Right ventricle myocardium superior (tissue), 1 donor: ENCODE data around the gene PHTF2. TPM values are rescaled to one million over a fixed set of nuclear protein-coding genes. Genes with fewer than 3 reads are reported as not detected.
A peak's percentile ranks its signal among the peaks of the same experiment; 100 is the strongest.
"Not testable (repeated sequence)": the region's sequence is repeated elsewhere in the genome, so short reads cannot be mapped to it uniquely, and the experiment has no call there.

ENCODE experiments used
- ATAC-seq: fragments of 200-7000 bp; cut with Tn5 transposase; one replicate; pipeline ENCODE4 v1.9.1; 2020; ENCODE audit warnings: mild to moderate bottlenecking; ENCODE audit not compliant: poor library complexity
- DNase-seq: peaks from one replicate; pipeline ENCODE4 v3.0.0-alpha.2; 2020
- intact Hi-C: fragments of 100-400 bp; cut with DNase I; formaldehyde crosslinking; loops from one replicate; pipeline ENCODE4 v1.11.2; 2022
- total RNA-seq: library from RNA; stranded (reverse); fragmentation: NEBNext Ultra II Directional; extraction: Animal tissue kit (Norgen Biotek cat#: 25700); gene quantifications from one replicate; pipeline ENCODE4 v1.2.1, GENCODE V29; 2021
- donor health status: DM: no; HTN: yes; CAD: no; lungs with severe emphysema.

The PHTF2 gene
- total RNA-seq, 1 donor from 2014 or later: 17.6 TPM

GRCh38 chr7:77822269-77822668 lies 23.7 kb downstream of the PHTF2 start:
- intact Hi-C loops: no loop called here
- no peak for DNase-seq
- no peak for ATAC-seq

GRCh38 chr7:77823787-77824186 lies 25.2 kb downstream of the PHTF2 start:
- no peak for ATAC-seq
- intact Hi-C loops: no loop called here

DNA sequence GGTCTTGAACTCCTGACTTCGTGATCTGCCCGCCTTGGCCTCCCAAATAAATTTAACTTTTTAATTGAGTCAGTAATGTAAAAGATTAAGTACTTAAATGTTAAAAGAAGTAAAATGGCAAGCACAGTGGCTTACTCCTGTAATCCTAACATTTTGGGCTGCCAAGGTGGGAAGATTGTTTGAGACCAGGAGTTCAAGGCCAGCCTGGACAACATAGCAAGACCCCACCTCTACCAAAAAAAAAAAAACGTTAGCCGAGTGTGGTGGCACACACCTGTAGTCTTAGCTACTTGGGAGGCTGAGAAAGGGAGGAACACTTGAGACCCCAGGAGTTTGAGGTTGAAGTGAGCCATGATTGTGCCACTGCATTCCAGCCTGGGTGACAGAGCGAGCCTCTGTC lies 26.1 kb downstream of the PHTF2 start:
- intact Hi-C loops: no loop called here

More at GRCh38 chr7:77823787-77824186, 25.2 kb downstream of the PHTF2 start:
- DNase-seq: no peak

DNA sequence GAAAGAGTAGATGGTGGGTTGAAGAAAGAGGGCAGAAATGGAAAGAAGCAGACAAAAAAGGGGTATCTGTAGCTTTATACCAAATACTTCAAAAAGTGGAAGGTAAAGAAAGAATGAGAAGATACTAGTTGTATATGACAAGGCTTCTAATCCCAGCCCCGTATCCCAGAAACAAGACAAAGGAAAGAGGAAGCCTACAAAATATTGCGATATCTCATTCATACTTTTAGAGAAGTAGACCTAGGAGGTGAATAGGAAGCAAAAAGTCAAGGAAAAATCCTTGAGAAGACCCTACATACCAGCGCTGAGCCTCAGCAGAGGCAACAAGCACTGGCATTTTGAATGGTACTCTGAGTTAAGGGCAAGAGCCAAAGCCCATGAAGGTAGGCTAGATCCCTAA lies 26.6 kb downstream of the PHTF2 start:
- DNase-seq: no peak
- intact Hi-C loops: no loop called here
- ATAC-seq: peak; percentile 27

More for the DNA sequence above, 26.1 kb downstream of the PHTF2 start:
- no peak for ATAC-seq
- no peak for DNase-seq

- intact Hi-C loops: no loop called here
- DNase-seq (no peak), ATAC-seq (no peak)
Measured at GRCh38 chr7:77826300-77826699, 27.7 kb downstream of the PHTF2 start.

DNA sequence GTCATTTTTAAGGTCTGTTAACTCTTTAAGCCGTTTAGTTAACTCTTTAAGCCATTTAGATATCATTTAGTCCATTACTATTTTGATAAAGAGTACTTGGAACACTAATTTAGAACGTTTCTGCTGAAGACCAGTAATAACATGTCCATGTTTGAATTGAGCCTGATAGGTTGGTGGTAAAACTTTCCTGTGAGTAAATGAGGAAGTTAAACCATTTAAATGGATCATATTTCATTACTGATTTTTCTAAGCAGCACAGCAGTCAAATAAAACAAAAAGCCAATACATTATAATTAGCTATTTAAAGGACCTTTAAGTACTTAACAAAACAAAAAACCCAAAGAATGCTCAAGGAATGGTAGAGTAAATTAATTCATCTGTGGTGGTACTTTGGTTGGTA lies 29.4 kb downstream of the PHTF2 start:
- DNase-seq (no peak), ATAC-seq (no peak)
- intact Hi-C loops: no loop called here

DNA sequence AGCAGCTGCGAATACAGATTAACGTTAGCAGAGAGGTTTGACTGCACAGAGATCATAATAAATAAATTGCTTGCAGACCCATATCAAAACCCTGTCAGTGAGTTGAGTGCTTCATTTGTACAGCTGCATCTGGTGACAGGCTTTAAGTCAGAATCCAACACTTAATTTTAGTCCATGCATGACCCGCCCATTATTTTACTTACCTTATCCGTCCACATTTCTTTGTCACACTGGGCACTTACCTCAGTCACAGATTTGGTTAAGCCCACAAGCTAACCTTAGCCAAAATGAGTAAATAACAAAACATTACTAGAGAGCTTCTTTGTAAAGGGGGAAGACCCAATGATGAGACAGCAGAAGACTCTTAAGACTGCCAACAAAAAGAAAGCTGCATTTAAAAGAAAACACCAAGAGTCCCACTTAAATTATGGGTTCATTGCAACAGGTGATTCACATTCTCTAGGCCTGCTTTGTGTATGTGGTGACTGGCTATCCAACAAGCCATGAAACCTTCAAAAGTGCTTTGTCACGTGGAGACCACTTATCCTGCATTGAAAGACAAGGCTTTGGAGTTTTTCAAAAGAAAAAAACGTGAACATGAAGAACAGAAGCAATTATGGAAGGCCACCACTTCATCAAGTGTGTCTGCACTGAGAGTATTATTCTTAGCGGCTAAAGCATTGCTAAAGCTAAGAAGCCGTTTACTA lies 32.2 kb downstream of the PHTF2 start:
- intact Hi-C loops: no loop called here
- ATAC-seq: peak; percentile 53
- DNase-seq: no peak

DNA sequence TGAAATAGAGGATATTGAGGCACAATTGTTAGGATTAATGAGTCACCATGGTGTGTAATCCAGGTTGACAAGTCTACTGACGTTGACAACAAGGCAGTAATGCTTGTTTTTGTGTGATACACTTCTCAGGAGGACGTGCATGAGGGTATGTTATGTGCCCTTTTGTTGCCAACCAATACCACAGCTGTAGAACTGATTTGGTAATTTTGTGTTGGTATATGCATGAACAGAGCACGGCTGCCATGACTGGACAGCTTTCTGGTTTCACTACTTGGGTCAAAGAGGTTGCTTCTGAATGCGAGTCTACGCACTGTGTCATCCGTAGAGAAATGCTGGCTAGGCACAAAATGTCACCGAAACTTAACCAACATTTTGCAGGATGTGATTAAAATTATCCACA lies 32.9 kb downstream of the PHTF2 start:
- intact Hi-C loops: no loop called here

GRCh38 chr7:77831953-77832352 lies 33.4 kb downstream of the PHTF2 start:
- ATAC-seq (no peak), DNase-seq (no peak)
- intact Hi-C loops: no loop called here

More for the DNA sequence above, 32.9 kb downstream of the PHTF2 start:
- DNase-seq: no peak
- no peak for ATAC-seq

GRCh38 chr7:77833136-77833535 lies 34.6 kb downstream of the PHTF2 start:
- DNase-seq (no peak), ATAC-seq (no peak)
- intact Hi-C loops: no loop called here

- intact Hi-C loops: not testable (repeated sequence)
Measured at GRCh38 chr7:77836425-77836824, 37.9 kb downstream of the PHTF2 start.

GRCh38 chr7:77837275-77837674 lies 38.7 kb downstream of the PHTF2 start:
- ATAC-seq (peak; percentile 44), DNase-seq (no peak)
- intact Hi-C loops: no loop called here

More at GRCh38 chr7:77836425-77836824, 37.9 kb downstream of the PHTF2 start:
- ATAC-seq, DNase-seq: not testable (repeated sequence)

- no peak for DNase-seq
- intact Hi-C loops: no loop called here
- no peak for ATAC-seq
Measured at GRCh38 chr7:77837966-77838365, 39.4 kb downstream of the PHTF2 start.

GRCh38 chr7:77838929-77839491 lies 40.4 kb downstream of the PHTF2 start:
- intact Hi-C loops: no loop called here
- ATAC-seq (peak; percentile 38), DNase-seq (no peak)

GRCh38 chr7:77839919-77840318 lies 41.3 kb downstream of the PHTF2 start:
- intact Hi-C loops: no loop called here
- DNase-seq: no peak
- ATAC-seq: no peak

DNA sequence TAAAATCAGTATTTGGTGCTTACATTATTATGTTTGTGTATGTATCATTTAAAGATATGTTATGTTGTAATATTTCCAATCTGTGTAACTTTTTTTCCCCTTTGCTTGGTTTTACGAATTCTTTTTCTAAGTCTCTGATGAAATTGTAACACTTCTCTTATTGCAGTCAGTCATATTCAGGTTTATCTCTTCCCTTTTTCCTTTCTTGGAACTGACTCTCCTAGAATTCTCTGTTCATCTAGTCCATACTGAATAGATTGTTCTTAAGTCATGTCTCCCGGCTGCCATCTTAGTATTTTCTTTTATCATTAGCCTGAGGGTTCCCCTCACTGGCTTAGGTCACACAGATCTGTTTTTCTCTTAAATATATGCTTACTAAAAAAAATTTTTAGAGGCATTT lies 44.6 kb downstream of the PHTF2 start:
- intact Hi-C loops: no loop called here
- DNase-seq (no peak), ATAC-seq (no peak)

DNA sequence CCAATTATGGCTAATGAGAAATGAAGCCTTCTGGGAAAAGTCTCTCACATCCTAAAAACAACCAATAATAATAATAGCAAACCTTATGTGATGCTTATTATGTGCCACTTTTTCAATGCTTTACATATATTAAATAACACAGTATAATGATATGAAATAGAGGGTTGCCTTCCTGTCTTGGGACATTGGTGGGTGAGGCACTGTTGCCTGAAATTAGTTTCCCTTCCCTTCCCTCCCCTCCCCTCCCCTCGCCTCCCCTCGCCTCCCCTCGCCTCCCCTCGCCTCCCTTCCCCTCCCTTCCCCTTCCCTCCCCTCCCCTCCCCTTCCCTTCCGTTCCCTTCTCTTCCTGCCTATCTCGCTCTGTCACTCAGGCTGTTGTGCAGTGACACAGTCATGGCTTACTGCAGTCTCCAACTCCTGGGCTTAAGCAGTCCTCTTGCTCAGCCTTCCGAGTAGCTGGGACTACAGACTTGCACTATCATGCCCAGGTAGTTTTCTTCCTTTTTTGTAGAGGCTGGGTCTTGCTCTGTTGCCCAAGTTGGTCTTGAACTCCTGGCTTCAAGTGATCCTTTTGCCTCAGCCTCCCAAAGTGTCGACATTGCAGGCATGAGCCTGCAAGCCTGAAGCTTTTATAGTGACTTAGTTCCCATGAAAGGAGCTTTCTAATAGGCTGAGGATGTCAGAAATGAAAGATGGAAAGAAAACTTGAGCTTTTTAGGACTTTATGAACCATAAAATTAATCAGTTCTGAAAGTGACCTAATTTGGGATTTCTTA lies 47.9 kb downstream of the PHTF2 start:
- intact Hi-C loops: no loop called here
- ATAC-seq (no peak), DNase-seq (no peak)

- DNase-seq (peak; percentile 81), ATAC-seq (peak; percentile 92)
- intact Hi-C loops: no loop called here
Measured at GRCh38 chr7:77855371-77856083, 57.0 kb downstream of the PHTF2 start.

- DNase-seq: no peak
- intact Hi-C loops: no loop called here
- ATAC-seq: no peak
Measured at GRCh38 chr7:77858278-77858677, 59.7 kb downstream of the PHTF2 start.
